HCT116 (cell line): ENCODE results near the gene LDLRAD4.

ENCODE experiments used
- CEBPB ChIP-seq: IDR thresholded peaks from 2 replicates; pipeline ENCODE4 v1.6.1; 2012; ENCODE audit warnings: low read depth
- CTCF ChIP-seq, 3 experiments: fragments of 200-600 bp in 1 of 3; sonication (generic) in 1 of 3; IDR thresholded peaks in 2 of 3; conservative IDR thresholded peaks in 1 of 3; 2 replicates each; pipeline ENCODE4 v1.5.1; 2012 to 2017; ENCODE audit warnings: low read depth in 2 of 3, low read length in 2 of 3, antibody characterized with exemption in 1 of 3, borderline replicate concordance in 1 of 3, control low read depth in 1 of 3, mild to moderate bottlenecking in 1 of 3, mixed read lengths in 1 of 3, mixed run types in 1 of 3, moderate library complexity in 1 of 3; ENCODE audit not compliant: insufficient read depth in 1 of 3
- ELF1 ChIP-seq: IDR thresholded peaks from 2 replicates; pipeline ENCODE4 v1.6.1; 2012; ENCODE audit warnings: low read depth, borderline replicate concordance
- JUND ChIP-seq: IDR thresholded peaks from 2 replicates; pipeline ENCODE4 v1.6.1; 2012
- MAX ChIP-seq: IDR thresholded peaks from 2 replicates; pipeline ENCODE4 v1.6.1; 2012
- POLR2A ChIP-seq: IDR thresholded peaks from 2 replicates; pipeline ENCODE4 v1.7.0; 2011; ENCODE audit warnings: borderline replicate concordance; ENCODE audit not compliant: insufficient read depth, insufficient read length; ENCODE audit errors: extremely low read depth
- REST ChIP-seq: IDR thresholded peaks from 2 replicates; pipeline ENCODE4 v1.6.1; 2012; ENCODE audit warnings: low read depth
- SIN3A ChIP-seq: IDR thresholded peaks from 2 replicates; pipeline ENCODE4 v1.6.1; 2012; ENCODE audit warnings: low read depth
- YY1 ChIP-seq: IDR thresholded peaks from 2 replicates; pipeline ENCODE4 v1.6.1; 2011; ENCODE audit warnings: low read length, low read depth, moderate library complexity, mild to moderate bottlenecking; ENCODE audit not compliant: insufficient replicate concordance; ENCODE audit errors: extremely low read depth
- ZNF274 ChIP-seq: fragments of 200-500 bp; sonication (Bioruptor generic); IDR thresholded peaks from 2 replicates; pipeline ENCODE4 v1.6.1; 2014; ENCODE audit warnings: mild to moderate bottlenecking, low read depth, low read length, inconsistent platforms
- TF ChIP-seq, protein P1 (sequence below): IDR thresholded peaks from 2 replicates; pipeline ENCODE4 v1.6.1; 2011; ENCODE audit warnings: mild to moderate bottlenecking, low read length, moderate library complexity; ENCODE audit not compliant: insufficient replicate concordance; ENCODE audit errors: extremely low read depth

DNA sequence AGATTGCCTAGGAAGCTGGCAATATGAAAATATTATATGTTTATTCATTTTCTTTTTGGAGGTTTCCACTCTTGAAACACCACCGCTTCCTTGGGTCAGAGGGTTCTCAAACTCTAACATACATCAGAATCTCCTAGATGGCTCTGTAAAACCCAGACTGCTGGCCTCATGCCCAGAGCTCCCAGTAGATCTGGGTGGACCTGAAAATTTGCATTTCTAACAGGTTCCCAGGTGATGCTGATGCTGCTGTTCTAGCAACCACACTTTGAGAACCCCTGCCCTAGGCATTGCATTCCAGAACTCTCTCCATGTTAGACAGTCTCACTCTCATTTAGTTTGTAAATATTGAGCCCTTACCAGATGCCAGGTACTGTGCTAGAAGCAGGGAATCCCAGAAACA is 368.4 kb downstream of the LDLRAD4 start:
- no peak for TF ChIP-seq CTCF (IDR thresholded peaks at IDR 0.05 in 2 of 3, conservative IDR thresholded peaks at IDR 0.05 in 1 of 3; ENCODE audit: borderline replicate concordance in 1 of 3, insufficient read depth in 1 of 3, low read depth in 2 of 3, low read length in 2 of 3)
- TF ChIP-seq SIN3A: no peak
- TF ChIP-seq POLR2A: no peak
- TF ChIP-seq, protein P1, sequence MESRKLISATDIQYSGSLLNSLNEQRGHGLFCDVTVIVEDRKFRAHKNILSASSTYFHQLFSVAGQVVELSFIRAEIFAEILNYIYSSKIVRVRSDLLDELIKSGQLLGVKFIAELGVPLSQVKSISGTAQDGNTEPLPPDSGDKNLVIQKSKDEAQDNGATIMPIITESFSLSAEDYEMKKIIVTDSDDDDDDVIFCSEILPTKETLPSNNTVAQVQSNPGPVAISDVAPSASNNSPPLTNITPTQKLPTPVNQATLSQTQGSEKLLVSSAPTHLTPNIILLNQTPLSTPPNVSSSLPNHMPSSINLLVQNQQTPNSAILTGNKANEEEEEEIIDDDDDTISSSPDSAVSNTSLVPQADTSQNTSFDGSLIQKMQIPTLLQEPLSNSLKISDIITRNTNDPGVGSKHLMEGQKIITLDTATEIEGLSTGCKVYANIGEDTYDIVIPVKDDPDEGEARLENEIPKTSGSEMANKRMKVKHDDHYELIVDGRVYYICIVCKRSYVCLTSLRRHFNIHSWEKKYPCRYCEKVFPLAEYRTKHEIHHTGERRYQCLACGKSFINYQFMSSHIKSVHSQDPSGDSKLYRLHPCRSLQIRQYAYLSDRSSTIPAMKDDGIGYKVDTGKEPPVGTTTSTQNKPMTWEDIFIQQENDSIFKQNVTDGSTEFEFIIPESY: no peak
- TF ChIP-seq MAX: no peak
- TF ChIP-seq YY1: no peak
- TF ChIP-seq ZNF274: no peak
- no peak for TF ChIP-seq CEBPB
- TF ChIP-seq REST: no peak
- no peak for TF ChIP-seq JUND
- TF ChIP-seq ELF1: no peak
